ENCODE measurements around the gene CIB2.
A peak's percentile ranks its signal among the peaks of the same experiment; 100 is the strongest.

Gene CIB2

DNA sequence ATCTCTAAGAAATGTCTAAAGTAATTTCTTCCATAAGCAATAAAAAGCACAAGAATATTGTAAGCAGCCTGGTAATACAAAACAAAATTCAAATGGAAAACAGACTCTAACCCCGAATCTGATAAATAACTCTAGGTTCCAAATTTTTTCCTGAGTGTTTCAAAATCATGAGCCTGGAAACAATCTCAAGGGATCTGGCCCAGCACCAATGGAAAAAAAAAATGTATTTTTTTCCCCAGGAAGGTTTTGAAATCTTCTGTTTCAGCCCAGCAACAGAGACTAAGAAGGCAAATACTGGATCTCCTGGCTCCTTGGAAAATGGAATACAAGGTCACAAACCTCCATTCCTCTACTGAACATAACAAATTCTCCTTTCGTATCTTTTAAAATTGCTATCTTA lies 66.7 kb downstream of the CIB2 start:
- DNase-seq: no peak

DNA sequence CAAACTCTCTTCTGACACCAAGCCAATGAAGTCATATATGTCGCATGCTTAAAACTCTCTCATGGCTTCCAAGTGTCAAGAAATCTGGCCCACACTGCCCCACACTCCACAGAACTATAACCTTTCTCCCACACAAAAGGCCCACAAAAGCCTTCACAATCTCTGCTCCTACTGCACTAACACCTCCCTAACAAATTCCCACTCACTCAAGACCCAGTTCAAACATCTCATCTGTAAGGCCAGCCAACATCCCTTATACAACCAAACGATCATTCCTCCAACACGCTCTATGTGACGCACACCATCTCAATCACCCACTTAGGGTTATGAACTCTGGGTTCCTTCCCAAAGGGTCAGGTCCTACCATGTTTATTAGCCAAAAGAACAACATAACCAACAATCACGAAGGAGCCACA lies 67.3 kb downstream of the CIB2 start:
- DNase-seq: no peak

DNA sequence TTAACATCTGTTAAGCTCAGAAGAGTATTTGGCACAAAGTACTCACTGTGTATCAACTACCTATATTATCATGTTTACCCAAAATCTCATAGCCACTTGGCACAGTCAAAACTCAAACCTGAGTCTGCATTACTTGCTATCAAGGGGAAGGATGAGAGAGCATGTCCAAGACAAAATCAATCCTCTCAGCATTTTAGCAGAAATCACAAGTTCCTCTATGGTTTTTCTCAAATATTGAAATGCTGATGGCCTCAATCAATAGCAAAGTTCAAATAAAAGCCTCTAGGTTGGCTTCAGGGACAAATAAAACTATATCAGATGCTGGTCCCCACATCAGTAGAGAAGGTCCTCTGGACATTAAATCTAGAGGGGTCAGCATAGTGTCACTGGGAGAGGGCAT lies 68.0 kb downstream of the CIB2 start:
- no peak for DNase-seq

DNA sequence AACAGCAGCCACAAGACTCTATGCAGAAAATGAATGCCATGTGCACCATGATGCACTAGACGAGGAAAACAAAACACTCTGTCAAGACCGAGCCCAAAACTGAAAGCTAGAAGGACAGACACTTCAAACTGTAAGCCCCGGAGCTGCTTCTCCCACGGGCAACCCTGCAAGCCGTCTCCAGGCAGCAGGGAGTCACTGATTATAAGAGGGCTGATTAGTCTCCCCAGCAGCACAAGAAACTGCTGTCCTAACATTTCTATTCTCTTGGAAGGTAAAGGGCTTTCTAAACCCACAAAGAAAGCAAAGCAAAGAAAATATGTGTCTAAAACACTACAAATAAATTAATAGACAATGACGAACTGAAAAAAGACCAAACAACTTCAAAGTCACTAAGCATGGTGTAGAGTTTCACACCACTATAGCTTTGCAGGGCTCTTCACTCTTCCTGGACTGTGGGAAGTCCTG lies 69.2 kb downstream of the CIB2 start:
- DNase-seq: peak; percentile 47

DNA sequence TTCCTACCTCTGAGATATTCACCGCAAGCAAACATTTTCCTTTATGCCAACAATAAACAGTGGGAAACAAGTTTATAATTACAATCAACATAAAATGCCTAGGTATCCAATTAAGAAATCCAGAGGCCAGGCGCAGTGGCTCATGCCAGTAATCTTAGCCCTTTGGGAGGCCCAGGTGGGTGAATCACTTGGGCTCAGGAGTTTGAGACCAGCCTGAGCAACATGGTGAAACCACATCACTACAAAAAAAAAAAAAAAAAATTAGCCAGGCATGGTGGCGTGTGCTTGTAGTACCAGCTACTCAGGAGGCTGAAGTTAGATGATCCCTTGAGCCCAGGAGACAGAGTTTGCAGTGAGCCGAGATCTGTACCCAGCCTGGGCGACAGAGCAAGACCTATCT lies 71.0 kb downstream of the CIB2 start:
- DNase-seq: no peak

DNA sequence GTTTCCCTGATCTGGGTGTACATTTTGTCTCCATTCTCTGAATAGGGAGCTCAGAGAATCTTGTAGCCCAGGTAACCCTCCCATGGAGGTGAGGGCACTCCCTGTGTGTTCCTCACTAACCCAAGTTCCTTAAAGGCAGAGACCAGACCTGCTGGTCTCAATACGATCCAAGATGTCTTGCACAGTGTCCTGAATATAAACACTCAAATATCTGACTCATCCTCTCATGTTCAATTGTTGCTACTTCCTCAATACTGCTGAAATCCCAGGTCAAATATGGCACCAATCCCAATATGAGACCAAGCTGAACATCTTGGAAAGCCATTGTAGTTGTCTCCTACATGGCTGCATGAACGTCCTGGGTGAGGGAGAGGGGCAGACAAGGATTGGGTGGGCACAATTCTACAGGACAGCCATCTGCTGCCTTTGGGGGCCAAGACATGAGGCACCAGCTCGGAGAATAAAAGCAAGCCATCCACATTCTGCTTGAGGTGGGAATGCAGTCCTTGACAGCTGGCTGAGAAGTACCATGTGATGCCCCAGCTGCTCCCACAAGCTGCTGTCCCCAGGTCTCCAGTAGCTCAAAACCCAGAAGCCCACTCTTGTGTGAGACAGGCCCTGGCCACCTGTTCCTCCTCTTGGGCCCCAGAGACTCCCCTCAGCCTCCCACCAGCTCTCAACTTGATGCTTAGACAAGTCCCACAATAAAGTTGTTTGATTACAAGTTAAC lies 72.0 kb downstream of the CIB2 start:
- DNase-seq: peak; percentile 66

DNA sequence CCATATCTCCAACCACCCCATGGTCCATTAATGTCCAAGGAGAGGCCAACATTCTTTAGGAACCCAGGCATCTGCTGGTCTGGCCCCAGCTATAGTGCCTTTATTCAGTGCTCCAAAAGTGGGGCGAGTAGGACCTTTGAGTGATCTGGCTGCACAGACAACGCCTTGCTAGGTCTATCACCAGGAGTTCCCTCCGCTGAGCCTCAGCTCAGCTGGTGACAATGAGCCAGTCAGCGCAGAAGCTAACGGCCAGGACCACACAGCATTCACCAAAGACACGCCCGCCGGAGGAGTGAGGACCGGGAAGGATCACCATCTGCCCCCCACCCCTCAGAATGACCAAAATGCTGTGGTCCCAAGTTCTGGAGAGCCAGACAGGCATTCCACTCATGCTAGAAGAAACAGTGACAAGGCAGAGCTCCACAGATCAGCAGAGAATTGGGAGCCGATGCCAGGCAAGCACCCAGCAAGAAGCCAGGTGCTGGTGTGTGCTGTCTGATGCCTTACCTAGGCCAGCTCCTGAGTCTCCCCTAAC lies 72.8 kb downstream of the CIB2 start:
- DNase-seq: no peak

DNA sequence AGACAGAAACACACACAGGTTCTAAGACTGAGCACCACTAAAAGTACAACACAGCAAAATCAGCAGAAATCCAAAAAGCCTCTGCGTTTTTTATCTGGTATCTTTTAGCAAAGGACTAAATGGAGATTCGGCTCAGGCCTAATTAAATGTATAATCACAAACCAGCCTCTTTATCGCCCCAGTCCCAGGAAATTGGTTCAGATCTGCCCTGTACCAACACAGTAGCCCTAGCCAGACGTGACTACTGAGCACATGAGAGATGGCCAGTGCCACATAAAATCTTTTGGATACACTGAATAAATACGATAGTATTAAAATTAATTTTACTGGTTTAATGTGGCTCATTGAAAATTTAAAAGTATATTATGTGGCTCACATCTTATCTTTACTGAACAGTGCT lies 73.4 kb downstream of the CIB2 start:
- DNase-seq: no peak

DNA sequence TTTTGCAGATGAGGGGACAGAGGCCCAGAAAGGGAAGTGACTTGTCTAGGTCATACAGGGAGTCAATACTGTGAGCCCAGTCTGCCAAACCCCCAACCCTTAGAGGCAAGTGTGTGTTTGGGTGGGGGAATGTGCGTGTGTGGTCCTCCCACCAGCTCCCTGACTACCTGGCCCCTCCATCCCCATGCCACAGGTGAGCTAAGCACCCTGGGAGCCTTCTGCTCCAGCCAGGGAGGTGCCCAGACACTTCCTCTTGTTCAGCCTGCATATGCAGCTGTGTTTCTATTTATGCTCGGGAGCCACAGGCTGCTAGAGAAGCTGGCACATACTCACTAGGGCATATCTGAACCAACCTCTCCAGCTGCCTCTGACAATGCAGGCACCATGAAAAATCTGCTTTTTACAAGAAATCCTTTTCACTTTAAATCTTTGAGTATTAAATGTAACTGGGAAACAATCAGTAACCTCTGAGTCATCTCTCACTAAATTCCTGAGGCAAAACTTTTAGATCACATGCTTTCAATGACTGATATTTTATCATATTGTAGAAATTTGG lies 74.5 kb downstream of the CIB2 start:
- DNase-seq: peak; percentile 81

DNA sequence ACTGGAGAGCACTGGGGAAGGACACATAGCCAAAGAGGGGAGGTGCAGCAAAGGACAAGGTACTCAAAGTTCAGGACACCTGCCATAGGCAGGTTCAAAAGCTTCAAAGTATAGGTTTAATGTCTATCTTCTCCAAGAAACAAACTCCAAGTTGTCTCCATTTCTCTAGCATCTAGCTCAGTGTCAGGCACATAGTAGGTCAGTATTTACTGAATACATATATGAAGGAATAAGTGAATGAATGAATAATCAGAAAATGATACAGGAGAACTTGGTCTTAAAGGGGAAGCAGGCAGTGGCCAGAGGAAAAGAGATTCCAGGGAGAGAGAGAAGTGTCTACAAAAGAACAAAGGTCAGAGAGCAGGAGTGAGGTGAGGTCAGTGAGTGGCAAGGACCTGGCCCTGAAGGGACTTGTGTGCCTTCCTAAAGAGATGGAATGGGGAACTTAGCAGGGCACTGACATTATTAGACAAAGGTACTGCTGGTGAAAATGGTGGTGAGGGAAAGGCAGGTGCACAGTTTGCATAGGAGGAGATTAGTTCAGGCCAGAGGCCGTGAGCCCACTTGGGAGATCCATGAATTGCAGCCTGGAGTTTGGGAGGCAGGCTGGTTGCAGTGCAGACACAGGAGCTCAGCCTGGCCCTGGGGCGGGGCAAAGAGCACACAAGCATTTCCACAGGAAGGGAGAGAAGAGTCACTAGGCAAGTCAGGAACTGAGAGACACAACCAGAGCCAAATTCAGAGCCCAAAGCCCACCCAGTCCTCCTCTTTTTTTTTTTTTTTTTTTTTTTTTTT lies 75.1 kb downstream of the CIB2 start:
- DNase-seq: peak; percentile 77

DNA sequence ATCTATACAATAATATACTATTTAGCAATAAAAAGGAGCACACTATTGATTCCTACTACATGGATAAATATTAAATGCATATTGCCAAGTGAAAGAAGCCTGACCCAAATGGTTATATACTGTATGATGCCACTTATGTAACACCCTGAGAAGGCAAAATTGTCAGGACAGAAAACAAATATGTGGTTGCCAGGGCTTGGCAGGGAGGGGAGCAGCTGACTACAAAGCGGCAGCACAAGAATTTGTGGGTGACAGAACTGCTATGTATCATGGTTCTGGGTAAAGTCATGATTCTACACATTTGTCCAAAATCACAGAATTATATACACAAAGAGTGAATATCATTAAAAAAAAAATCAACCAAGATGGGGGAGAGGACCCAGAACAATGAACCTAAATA lies 76.3 kb downstream of the CIB2 start:
- no peak for DNase-seq

Data from MV-4-11 (cell line).